T-helper 2 cell treated with Interferon-gamma antibody and Interleukin-4, amounts not matched to agents 5 μg/mL and 100 μg/mL, for 36 hours (primary cell): ENCODE data around the gene DGKQ.
"Not testable (repeated sequence)": the region's sequence is repeated elsewhere in the genome, so short reads cannot be mapped to it uniquely, and the experiment has no call there.

Experiments used
- DNase-seq: peaks from one replicate; pipeline ENCODE4 v3.0.0; 2021; ENCODE audit warnings: low spot score
- H3K27ac Mint-ChIP-seq: one replicate; pipeline ENCODE4 v1.8.0; 2021; ENCODE audit warnings: mild to moderate bottlenecking, mixed read lengths
- H3K27me3 Mint-ChIP-seq: one replicate; pipeline ENCODE4 v1.8.0; 2021; ENCODE audit warnings: low read depth, mixed read lengths
- H3K36me3 Mint-ChIP-seq: one replicate; pipeline ENCODE4 v1.8.0; 2021; ENCODE audit warnings: low read depth, mixed read lengths
- H3K4me1 Mint-ChIP-seq: one replicate; pipeline ENCODE4 v1.8.0; 2021; ENCODE audit warnings: low read depth, mixed read lengths
- H3K4me3 Mint-ChIP-seq: one replicate; pipeline ENCODE4 v1.8.0; 2022; ENCODE audit warnings: mild to moderate bottlenecking, moderate library complexity, mixed read lengths
- H3K9me3 Mint-ChIP-seq: one replicate; pipeline ENCODE4 v1.8.0; 2021; ENCODE audit warnings: mixed read lengths

The DGKQ gene

DNA sequence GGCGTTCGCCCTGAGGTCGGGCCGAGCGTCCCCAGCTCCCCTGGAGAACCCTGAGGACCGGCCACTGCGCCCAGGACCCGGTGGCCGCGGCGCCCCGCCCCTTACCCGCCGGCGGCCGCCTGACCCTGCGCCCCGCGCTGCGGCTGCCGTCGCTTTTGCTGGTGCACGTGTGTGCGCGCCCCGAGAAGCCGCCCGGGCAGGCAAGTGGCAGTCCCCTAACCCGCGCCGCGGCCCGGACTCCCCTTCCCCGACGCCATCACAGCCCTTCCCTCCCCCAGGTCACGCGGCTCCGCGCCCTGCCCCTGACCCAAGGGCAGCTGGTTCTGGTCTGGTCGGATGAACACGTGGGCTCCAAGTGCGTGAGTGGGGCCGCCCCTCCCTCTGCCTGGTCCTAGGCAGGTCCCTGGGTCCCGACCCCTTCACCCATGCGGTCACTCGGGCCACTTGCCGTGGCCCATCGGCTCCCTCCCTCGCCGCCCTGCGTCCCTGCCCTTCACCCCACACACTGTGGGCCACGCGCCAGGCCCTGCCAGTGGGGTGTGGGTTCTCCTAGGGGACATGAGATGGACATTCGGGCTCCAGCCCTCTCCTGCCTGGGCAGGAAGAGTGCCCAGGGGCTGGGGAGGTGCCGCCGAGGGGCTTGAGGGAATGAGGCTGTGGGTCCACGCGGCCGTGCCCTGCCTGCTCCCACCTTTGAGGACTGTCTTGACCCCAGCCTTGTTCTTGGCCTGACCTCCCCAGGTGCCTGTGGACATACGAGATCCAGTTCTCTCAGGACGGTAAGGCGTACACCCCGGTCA lies 30.1 kb upstream of the DGKQ start:
- no peaks in the 10 kb centered on the region for H3K36me3 Mint-ChIP-seq
- no peak overlapping the region for H3K4me3 Mint-ChIP-seq
- H3K27me3 Mint-ChIP-seq: peaks cover 50% of the 10 kb centered on the region
- no peak for DNase-seq
- H3K27ac Mint-ChIP-seq: no peak overlapping the region
- peaks cover 3% of the 10 kb centered on the region for H3K4me1 Mint-ChIP-seq
- H3K9me3 Mint-ChIP-seq: no peaks in the 10 kb centered on the region

DNA sequence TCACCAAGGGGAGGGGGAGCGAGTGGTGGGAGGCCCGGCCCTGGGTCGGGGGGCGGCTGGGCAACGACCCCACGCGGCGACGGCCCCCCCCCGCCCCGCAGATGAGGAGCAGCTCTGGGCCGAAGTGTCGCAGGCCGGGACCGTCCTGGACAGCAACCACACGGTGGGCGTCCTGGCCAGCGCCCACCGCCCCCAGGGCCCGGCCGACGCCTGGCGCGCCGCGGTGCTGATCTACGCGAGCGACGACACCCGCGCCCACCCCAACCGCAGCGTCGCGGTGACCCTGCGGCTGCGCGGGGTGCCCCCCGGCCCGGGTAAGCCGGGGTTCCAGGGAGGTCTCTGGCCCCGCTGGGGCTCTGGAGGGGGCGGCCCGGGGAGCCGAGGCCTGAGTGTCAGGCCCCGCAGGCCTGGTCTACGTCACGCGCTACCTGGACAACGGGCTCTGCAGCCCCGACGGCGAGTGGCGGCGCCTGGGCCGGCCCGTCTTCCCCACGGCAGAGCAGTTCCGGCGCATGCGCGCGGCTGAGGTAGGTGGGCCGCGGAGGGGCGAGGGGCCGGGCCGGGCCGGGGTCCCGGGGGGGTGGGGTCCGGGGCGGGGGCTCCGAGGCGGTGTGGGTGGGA lies 29.4 kb upstream of the DGKQ start:
- H3K27ac Mint-ChIP-seq: no peak overlapping the region
- H3K4me1 Mint-ChIP-seq: peaks cover 2% of the 10 kb centered on the region
- no peaks in the 10 kb centered on the region for H3K36me3 Mint-ChIP-seq
- no peak overlapping the region for H3K4me3 Mint-ChIP-seq
- peaks cover 50% of the 10 kb centered on the region for H3K27me3 Mint-ChIP-seq
- H3K9me3 Mint-ChIP-seq: no peaks in the 10 kb centered on the region
- DNase-seq: no peak

DNA sequence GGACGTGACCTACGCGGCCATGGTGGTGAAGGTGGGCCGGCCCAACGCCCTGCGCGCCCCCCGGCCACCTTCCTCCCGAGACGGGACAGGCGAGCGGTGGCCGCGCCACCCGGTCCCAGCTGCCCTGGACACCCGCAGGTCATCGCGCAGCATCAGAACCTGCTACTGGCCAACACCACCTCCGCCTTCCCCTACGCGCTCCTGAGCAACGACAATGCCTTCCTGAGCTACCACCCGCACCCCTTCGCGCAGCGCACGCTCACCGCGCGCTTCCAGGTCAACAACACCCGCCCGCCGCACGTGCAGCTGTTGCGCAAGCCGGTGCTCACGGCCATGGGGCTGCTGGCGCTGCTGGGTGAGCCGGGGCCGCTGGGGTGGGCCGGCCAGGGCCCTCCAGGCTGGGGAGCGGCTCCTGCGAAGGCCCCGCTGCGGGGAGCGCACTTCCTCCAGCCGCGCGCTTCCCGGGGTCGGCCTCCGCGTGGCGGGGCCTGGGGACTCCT lies 28.8 kb upstream of the DGKQ start:
- H3K27ac Mint-ChIP-seq: no peak overlapping the region
- DNase-seq: no peak
- no peaks in the 10 kb centered on the region for H3K4me1 Mint-ChIP-seq
- no peak overlapping the region for H3K4me3 Mint-ChIP-seq
- peaks cover 48% of the 10 kb centered on the region for H3K27me3 Mint-ChIP-seq
- no peaks in the 10 kb centered on the region for H3K36me3 Mint-ChIP-seq
- H3K9me3 Mint-ChIP-seq: no peaks in the 10 kb centered on the region

DNA sequence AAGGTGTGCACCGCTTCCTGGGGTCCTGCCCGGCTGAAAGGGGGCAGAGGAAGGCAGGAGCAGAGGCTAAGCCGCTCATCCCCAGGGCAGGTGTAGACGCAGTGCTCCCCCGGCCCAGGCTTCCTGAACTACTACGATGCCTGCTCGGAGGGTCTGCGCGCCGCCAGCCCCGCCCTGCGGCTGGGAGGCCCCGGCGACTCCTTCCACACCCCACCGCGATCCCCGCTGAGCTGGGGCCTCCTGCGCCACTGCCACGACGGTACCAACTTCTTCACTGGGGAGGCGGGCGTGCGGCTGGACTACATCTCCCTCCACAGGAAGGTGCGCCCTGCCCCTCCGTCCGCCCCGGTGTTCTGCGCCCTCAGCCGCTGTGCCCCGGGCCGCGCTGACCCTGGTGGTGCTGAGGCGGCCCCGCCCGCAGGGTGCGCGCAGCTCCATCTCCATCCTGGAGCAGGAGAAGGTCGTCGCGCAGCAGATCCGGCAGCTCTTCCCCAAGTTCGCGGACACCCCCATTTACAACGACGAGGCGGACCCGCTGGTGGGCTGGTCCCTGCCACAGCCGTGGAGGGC lies 28.3 kb upstream of the DGKQ start:
- H3K4me3 Mint-ChIP-seq: no peak overlapping the region

DNA sequence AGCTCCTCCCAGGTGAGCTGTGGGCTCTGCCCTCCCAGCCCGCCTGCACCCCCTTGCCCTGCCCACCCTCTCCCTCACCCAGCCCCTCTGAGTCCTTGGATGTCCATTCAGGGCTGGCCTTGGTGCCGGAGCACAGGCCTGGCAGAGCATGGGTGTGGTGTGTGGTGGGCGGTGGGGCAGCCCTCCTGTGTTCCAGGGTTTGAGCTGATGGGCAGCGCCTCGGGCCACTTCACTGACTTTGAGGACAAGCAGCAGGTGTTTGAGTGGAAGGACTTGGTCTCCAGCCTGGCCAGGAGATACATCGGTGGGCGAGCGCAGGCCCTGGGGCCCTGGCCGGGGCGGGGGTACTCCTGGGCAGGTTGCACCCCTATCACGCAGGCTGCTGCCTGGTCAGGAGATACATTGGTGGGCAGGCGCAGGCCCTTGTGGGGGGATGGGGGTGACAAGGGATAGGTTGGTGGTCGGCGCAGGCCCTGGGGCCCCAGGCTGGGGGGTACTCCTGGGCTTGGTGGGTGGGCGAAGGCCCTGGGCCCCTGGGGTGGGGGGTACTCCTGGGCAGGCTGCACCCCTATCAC lies 27.4 kb upstream of the DGKQ start:
- Mint-ChIP-seq H3K36me3 (no peaks in the 10 kb centered on the region), H3K27ac (no peak overlapping the region), H3K9me3 (no peaks in the 10 kb centered on the region), H3K4me1 (no peaks in the 10 kb centered on the region), H3K27me3 (peaks cover 48% of the 10 kb centered on the region), H3K4me3 (no peak overlapping the region)
- no peak for DNase-seq

More for the DNA sequence above, 28.3 kb upstream of the DGKQ start:
- DNase-seq: no peak
- Mint-ChIP-seq H3K4me1 (no peaks in the 10 kb centered on the region), H3K9me3 (no peaks in the 10 kb centered on the region), H3K36me3 (no peaks in the 10 kb centered on the region), H3K27me3 (peaks cover 47% of the 10 kb centered on the region), H3K27ac (no peak overlapping the region)

DNA sequence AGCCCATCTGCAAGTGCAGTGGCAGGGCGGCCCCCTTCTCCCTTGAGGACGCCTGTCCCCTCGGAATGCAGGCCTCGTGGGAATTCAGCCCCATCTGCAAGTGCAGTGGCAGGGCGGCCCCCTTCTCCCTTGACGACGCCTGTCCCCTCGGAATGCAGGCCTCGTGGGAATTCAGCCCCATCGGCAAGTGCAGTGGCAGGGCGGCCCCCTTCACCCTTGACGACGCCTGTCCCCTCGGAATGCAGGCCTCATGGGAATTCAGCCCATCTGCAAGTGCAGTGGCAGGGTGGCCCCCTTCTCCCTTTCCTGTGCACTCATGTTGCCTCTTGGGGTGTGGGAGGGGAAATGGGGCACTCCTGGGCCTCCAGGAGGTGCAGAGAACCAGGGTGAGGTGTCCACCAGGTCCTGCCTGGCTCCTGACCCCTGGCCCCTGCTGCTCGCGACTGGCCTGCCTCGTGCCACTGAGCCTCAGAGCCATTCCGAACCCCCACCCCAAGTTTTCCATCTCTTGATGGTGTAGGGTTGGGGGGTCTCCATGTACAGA lies 26.6 kb upstream of the DGKQ start:
- no peaks in the 10 kb centered on the region for H3K36me3 Mint-ChIP-seq
- no peak overlapping the region for H3K4me3 Mint-ChIP-seq
- no peaks in the 10 kb centered on the region for H3K9me3 Mint-ChIP-seq
- peaks cover 46% of the 10 kb centered on the region for H3K27me3 Mint-ChIP-seq
- H3K27ac Mint-ChIP-seq: no peak overlapping the region
- no peaks in the 10 kb centered on the region for H3K4me1 Mint-ChIP-seq
- DNase-seq: no peak

DNA sequence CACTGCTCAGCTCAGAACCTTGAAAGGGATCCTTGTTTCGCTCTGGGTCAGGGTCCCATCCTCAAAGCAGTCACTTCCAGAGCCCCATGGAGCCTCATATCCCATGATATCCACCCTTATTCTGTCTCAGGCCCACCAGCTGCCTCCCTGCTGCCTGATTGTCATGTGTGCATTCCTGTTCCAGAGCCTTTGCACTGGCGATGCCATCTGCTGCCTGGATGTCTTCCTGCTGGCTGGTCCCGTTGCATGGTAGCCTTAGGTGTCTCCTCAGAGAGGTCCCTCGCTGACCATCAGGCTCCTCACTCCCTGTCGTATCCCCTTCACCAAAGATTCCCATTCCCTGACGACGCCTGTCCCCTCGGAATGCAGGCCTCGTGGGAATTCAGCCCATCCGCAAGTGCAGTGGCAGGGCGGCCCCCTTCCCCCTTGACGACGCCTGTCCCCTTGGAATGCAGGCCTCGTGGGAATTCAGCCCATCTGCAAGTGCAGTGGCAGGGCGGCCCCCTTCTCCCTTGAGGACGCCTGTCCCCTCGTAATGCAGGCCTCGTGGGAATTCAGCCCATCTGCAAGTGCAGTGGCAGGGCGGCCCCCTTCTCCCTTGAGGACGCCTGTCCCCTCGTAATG lies 26.0 kb upstream of the DGKQ start:
- not testable (repeated sequence) for H3K36me3 Mint-ChIP-seq, H3K9me3 Mint-ChIP-seq, H3K4me1 Mint-ChIP-seq, H3K4me3 Mint-ChIP-seq, DNase-seq, H3K27ac Mint-ChIP-seq
- H3K27me3 Mint-ChIP-seq: peaks cover 41% of the 10 kb centered on the region

DNA sequence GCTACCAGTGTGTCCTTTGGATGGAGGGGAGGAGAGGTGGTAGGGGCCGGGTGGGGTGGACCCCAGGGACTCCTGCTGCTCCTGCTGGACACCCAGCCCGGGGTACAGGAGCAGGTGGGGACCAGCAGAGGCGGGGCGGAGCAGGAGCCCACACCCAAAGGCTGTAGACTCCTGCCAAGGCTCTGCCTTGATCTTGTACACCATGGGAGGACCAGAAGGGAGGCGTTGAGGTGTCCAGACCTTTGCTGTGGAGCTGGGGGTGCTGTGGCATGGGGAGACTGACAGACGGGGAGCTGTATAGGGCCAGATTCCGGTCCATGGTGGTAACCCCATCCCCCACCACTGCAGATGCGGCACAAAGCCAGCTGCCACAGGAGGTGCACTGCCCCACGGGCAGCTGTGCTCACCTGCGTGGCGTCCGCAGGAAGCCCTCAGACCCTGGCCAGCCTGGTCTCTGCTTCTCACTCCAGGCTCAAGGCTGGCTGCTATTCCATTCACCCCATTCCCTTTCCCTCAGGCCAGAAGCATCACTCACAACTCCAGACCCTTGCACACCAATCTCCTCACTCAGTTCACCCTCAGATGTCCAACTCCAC lies 24.8 kb upstream of the DGKQ start:
- Mint-ChIP-seq H3K27ac (no peak overlapping the region), H3K4me1 (no peaks in the 10 kb centered on the region), H3K36me3 (no peaks in the 10 kb centered on the region), H3K27me3 (peaks cover 37% of the 10 kb centered on the region), H3K4me3 (no peak overlapping the region), H3K9me3 (no peaks in the 10 kb centered on the region)
- no peak for DNase-seq

DNA sequence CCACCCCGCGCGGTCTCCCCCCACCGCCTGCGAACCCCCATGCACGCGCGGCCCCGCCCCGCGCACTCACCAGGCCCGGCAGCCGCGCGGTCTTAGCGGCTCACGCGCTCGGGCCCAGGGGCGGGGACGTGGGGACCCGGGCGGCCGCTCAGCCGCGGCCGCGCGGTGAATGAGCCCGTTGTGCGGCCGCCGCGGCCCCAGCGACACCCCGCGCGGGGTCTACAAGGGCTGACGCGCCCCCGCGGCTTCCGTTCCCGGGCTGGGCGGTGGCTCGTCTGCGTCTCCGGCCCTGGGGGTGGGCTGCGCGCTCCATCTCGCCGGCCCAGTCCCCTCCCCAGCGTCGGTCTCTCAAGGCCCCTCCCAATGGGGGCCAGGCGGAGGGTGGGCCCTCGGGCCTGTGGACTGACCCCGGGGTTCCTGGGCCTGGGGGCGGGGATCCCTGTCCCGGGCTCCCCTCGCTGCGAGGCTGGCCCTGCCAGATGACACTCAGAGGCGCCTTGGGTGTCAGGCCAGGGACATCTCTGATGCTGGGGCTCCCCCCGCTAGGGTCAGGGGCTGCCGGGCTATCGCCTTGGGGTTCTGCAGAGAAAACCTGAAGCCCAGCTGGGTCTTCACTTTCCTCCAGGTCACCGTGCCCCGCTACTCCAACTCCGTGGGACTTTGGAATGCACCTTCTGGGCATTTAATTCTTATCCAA lies 24.2 kb upstream of the DGKQ start:
- Mint-ChIP-seq H3K4me3 (no peak overlapping the region), H3K27ac (no peak overlapping the region), H3K9me3 (no peaks in the 10 kb centered on the region), H3K4me1 (no peaks in the 10 kb centered on the region), H3K36me3 (no peaks in the 10 kb centered on the region), H3K27me3 (peaks cover 37% of the 10 kb centered on the region)
- no peak for DNase-seq

DNA sequence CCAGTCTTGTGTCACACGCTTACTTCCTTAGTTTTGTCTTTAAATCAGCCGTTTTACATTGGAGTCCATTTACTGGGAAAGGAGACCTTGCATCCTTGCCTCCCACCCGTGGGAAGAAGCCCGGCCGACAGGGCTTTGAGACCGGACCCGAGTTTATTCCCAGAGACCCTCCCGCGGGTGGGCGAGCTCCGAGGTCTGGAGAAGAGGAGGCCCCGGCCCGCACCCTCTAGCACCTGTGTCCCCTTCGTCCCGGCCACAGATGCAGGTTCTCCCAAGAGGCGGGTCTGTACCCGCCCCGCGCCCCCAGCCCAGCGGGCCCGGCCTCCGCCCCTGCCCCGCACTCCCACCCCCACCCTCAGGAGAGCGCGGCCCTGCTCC lies 23.6 kb upstream of the DGKQ start:
- DNase-seq: no peak
- H3K27me3 Mint-ChIP-seq: peaks cover 35% of the 10 kb centered on the region
- no peak overlapping the region for H3K4me3 Mint-ChIP-seq
- no peaks in the 10 kb centered on the region for H3K36me3 Mint-ChIP-seq
- H3K9me3 Mint-ChIP-seq: no peaks in the 10 kb centered on the region
- H3K4me1 Mint-ChIP-seq: no peaks in the 10 kb centered on the region
- no peak overlapping the region for H3K27ac Mint-ChIP-seq

DNA sequence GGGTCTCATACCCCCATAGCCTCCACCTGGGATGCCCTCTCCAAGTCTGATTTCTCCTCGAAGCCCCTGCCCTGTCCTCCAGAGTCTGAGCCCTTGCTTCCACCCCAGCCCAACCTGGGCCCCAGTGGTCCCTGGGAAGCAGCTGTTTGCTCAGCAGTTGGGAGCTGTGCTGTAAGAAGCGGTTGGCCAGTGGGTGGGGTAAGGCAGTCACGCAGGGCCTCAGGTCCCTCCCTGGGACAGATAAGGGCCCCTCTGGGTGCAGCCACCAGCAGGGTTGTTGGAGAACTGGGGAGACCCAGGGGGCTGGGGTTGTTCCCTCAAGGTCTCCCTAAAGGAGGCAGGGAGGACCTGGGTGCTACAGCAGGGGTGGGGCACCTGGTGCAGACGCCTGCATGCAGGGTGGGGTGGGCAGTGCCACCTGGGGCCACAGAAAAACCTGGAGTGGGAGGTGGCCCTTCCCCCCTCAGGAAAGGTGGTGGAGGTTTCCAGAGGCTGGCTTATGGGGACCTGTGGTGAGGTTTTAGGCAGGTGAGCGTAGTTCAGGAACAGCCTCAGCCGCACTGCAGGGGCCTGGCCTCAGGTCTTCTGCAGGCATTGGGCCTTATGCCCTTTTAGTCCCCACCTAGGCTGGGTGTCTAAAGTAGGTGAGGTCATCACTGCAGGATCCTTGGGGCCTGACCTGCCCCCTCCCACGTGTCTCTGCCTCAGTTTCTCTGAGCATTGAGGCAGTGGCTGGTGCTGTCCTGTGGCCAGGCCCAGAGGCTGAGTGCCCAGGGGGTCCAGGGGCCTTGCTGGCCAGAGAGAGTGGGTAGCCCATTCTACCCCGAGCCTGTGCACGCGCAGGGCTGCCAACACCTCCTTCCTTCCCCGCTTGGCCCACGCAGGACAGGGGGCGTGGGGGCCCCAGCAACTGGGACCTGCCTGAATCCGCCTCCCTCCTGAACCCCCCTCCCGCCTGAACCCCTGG lies 22.9 kb upstream of the DGKQ start:
- Mint-ChIP-seq H3K27me3 (peaks cover 29% of the 10 kb centered on the region), H3K4me3 (no peak overlapping the region), H3K36me3 (no peaks in the 10 kb centered on the region), H3K9me3 (no peaks in the 10 kb centered on the region), H3K4me1 (no peaks in the 10 kb centered on the region), H3K27ac (no peak overlapping the region)
- no peak for DNase-seq

DNA sequence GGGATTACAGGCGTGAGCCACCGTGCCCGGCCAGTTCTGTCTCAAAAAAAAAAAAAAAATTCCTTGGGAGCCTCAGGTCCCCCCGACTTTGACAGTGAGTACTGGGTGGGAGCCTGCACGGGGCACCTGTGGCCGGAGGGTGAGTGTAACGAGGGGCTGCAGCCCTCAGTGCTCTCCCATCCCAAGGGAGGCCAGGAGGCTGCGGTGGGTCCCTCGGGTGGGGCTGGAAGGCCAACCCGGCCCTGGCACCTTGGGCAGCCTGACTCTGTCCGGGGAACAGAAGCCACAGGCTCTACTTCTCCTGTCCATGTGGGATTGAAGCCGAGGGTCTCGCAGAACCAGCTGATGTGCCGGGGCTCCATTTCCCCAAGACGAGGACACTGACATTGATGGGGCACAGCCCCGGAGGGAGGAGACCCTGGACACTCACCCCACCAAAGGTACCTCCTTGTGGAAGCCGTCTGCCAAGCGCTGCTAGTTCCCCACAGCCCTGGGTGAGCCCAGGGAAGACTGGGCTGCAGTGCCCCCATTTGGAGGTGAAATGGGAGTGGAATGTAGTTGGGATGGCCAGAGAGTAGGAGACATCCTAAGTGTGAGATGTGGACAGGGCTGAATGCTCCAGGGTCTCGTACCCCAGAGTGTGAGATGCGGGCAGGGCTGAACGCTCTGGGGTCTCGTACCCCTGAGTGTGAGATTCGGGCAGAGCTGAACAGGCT lies 22.1 kb upstream of the DGKQ start:
- no peak for DNase-seq
- Mint-ChIP-seq H3K36me3 (no peaks in the 10 kb centered on the region), H3K4me1 (no peaks in the 10 kb centered on the region), H3K9me3 (no peaks in the 10 kb centered on the region), H3K27ac (no peak overlapping the region), H3K27me3 (peaks cover 27% of the 10 kb centered on the region), H3K4me3 (no peak overlapping the region)
